ENCODE data around the gene CAMTA1.

Gene CAMTA1

GRCh38 chr1:6822530-6823359 is 37.5 kb downstream of the CAMTA1 start:
- no CpG with 5 or more reads among the region's 10 CpGs for WGBS (ENCODE audit: extremely low coverage, insufficient coverage, insufficient read length)
- Histone ChIP-seq H3K36me3 (ENCODE audit: control insufficient read depth in 1 of 2, insufficient read depth in 2 of 2, low read length in 2 of 2) (peaks cover 0 to under 1% of the 10 kb centered on the region in 2 experiments), H3K4me1 (ENCODE audit: control insufficient read depth in 1 of 2, insufficient read depth in 2 of 2, low read length in 2 of 2) (no peaks in the 10 kb centered on the region), H2BK120ac (ENCODE audit: insufficient read depth, low read length, poor library complexity) (no peak overlapping the region), H3K9ac (ENCODE audit: low read length) (no peak overlapping the region), H3K4me3 (ENCODE audit: low read depth, low read length) (no peak overlapping the region), H3K79me1 (ENCODE audit: low read length) (no peaks in the 10 kb centered on the region), H3K4ac (ENCODE audit: low read depth, low read length) (no peak overlapping the region), H4K12ac (ENCODE audit: low read depth, low read length) (no peak overlapping the region), H3K27me3 (ENCODE audit: insufficient read depth, low read length) (no peaks in the 10 kb centered on the region), H3K79me2 (ENCODE audit: control insufficient read depth, insufficient read depth, low read length, poor library complexity) (no peaks in the 10 kb centered on the region), H4K91ac (ENCODE audit: low read depth, low read length) (no peak overlapping the region), H2AK5ac (ENCODE audit: low read length) (no peak overlapping the region), H2AFZ (ENCODE audit: insufficient read depth, low read length, poor library complexity) (no peak overlapping the region), H3K27ac (ENCODE audit: low read depth, low read length) (no peak overlapping the region), H3K23ac (ENCODE audit: low read length) (no peak overlapping the region), H4K8ac (ENCODE audit: low read depth, low read length) (no peak overlapping the region), H2BK12ac (ENCODE audit: low read length) (no peak overlapping the region), H3K14ac (ENCODE audit: low read length) (no peak overlapping the region), H3K9me3 (ENCODE audit: insufficient read depth, low read depth, low read length) (no peaks in the 10 kb centered on the region), H2BK5ac (ENCODE audit: low read depth, low read length, poor library complexity) (no peak overlapping the region), H3K18ac (ENCODE audit: low read length) (no peak overlapping the region), H3K4me2 (ENCODE audit: low read length) (no peak overlapping the region)
- DNase-seq: no peak

GRCh38 chr1:6823793-6824192 is 38.5 kb downstream of the CAMTA1 start:
- DNase-seq: no peak
- no peak overlapping the region for H4K91ac ChIP-seq (ENCODE audit: low read depth, low read length)
- H3K9ac ChIP-seq (ENCODE audit: low read length): no peak overlapping the region
- H2BK120ac ChIP-seq (ENCODE audit: insufficient read depth, low read length, poor library complexity): no peak overlapping the region
- no peaks in the 10 kb centered on the region for H3K9me3 ChIP-seq (ENCODE audit: insufficient read depth, low read depth, low read length)
- no peak overlapping the region for H3K23ac ChIP-seq (ENCODE audit: low read length)
- H3K14ac ChIP-seq (ENCODE audit: low read length): no peak overlapping the region
- no peak overlapping the region for H3K27ac ChIP-seq (ENCODE audit: low read depth, low read length)
- H2AK5ac ChIP-seq (ENCODE audit: low read length): no peak overlapping the region
- H3K4ac ChIP-seq (ENCODE audit: low read depth, low read length): no peak overlapping the region
- H2AFZ ChIP-seq (ENCODE audit: insufficient read depth, low read length, poor library complexity): no peak overlapping the region
- no peak overlapping the region for H2BK5ac ChIP-seq (ENCODE audit: low read depth, low read length, poor library complexity)
- no peak overlapping the region for H4K8ac ChIP-seq (ENCODE audit: low read depth, low read length)
- H3K79me1 ChIP-seq (ENCODE audit: low read length): no peaks in the 10 kb centered on the region
- no peaks in the 10 kb centered on the region for H3K27me3 ChIP-seq (ENCODE audit: insufficient read depth, low read length)
- no peak overlapping the region for H3K4me2 ChIP-seq (ENCODE audit: low read length)
- no peak overlapping the region for H2BK12ac ChIP-seq (ENCODE audit: low read length)
- no peaks in the 10 kb centered on the region for H3K79me2 ChIP-seq (ENCODE audit: control insufficient read depth, insufficient read depth, low read length, poor library complexity)
- H3K18ac ChIP-seq (ENCODE audit: low read length): no peak overlapping the region
- peaks cover 1 to 2% of the 10 kb centered on the region in 2 experiments for H3K36me3 ChIP-seq (ENCODE audit: control insufficient read depth in 1 of 2, insufficient read depth in 2 of 2, low read length in 2 of 2)
- no peak overlapping the region for H3K4me3 ChIP-seq (ENCODE audit: low read depth, low read length)
- H3K4me1 ChIP-seq (ENCODE audit: control insufficient read depth in 1 of 2, insufficient read depth in 2 of 2, low read length in 2 of 2): no peaks in the 10 kb centered on the region
- no peak overlapping the region for H4K12ac ChIP-seq (ENCODE audit: low read depth, low read length)

- Histone ChIP-seq H2AFZ (ENCODE audit: insufficient read depth, low read length, poor library complexity) (no peak overlapping the region), H3K4me3 (ENCODE audit: low read depth, low read length) (no peak overlapping the region), H3K4me1 (ENCODE audit: control insufficient read depth in 1 of 2, insufficient read depth in 2 of 2, low read length in 2 of 2) (no peaks in the 10 kb centered on the region), H3K27me3 (ENCODE audit: insufficient read depth, low read length) (no peaks in the 10 kb centered on the region), H3K27ac (ENCODE audit: low read depth, low read length) (no peak overlapping the region), H2BK120ac (ENCODE audit: insufficient read depth, low read length, poor library complexity) (no peak overlapping the region), H3K23ac (ENCODE audit: low read length) (no peak overlapping the region), H3K4me2 (ENCODE audit: low read length) (no peak overlapping the region), H2AK5ac (ENCODE audit: low read length) (no peak overlapping the region), H4K8ac (ENCODE audit: low read depth, low read length) (no peak overlapping the region), H3K9ac (ENCODE audit: low read length) (no peak overlapping the region), H3K79me2 (ENCODE audit: control insufficient read depth, insufficient read depth, low read length, poor library complexity) (no peaks in the 10 kb centered on the region), H2BK5ac (ENCODE audit: low read depth, low read length, poor library complexity) (no peak overlapping the region), H4K12ac (ENCODE audit: low read depth, low read length) (no peak overlapping the region), H3K14ac (ENCODE audit: low read length) (no peak overlapping the region), H3K79me1 (ENCODE audit: low read length) (no peaks in the 10 kb centered on the region), H3K4ac (ENCODE audit: low read depth, low read length) (no peak overlapping the region), H4K91ac (ENCODE audit: low read depth, low read length) (no peak overlapping the region), H3K9me3 (ENCODE audit: insufficient read depth, low read depth, low read length) (no peaks in the 10 kb centered on the region), H3K36me3 (ENCODE audit: control insufficient read depth in 1 of 2, insufficient read depth in 2 of 2, low read length in 2 of 2) (peaks cover 1 to 2% of the 10 kb centered on the region in 2 experiments), H3K18ac (ENCODE audit: low read length) (no peak overlapping the region), H2BK12ac (ENCODE audit: low read length) (no peak overlapping the region)
- WGBS (ENCODE audit: extremely low coverage, insufficient coverage, insufficient read length): no CpG with 5 or more reads among the region's 6 CpGs
- DNase-seq: no peak
Observed at GRCh38 chr1:6824665-6825368, 39.6 kb downstream of the CAMTA1 start.

- Histone ChIP-seq H3K27me3 (ENCODE audit: insufficient read depth, low read length) (no peaks in the 10 kb centered on the region), H3K36me3 (ENCODE audit: control insufficient read depth in 1 of 2, insufficient read depth in 2 of 2, low read length in 2 of 2) (peaks cover 1 to 2% of the 10 kb centered on the region in 2 experiments), H2BK120ac (ENCODE audit: insufficient read depth, low read length, poor library complexity) (no peak overlapping the region), H3K27ac (ENCODE audit: low read depth, low read length) (no peak overlapping the region), H4K91ac (ENCODE audit: low read depth, low read length) (no peak overlapping the region), H3K9me3 (ENCODE audit: insufficient read depth, low read depth, low read length) (no peaks in the 10 kb centered on the region), H3K14ac (ENCODE audit: low read length) (no peak overlapping the region), H3K79me1 (ENCODE audit: low read length) (no peaks in the 10 kb centered on the region), H3K18ac (ENCODE audit: low read length) (no peak overlapping the region), H3K9ac (ENCODE audit: low read length) (no peak overlapping the region), H2BK5ac (ENCODE audit: low read depth, low read length, poor library complexity) (no peak overlapping the region), H3K4ac (ENCODE audit: low read depth, low read length) (no peak overlapping the region), H2AFZ (ENCODE audit: insufficient read depth, low read length, poor library complexity) (no peak overlapping the region), H2AK5ac (ENCODE audit: low read length) (no peak overlapping the region), H4K12ac (ENCODE audit: low read depth, low read length) (no peak overlapping the region), H2BK12ac (ENCODE audit: low read length) (no peak overlapping the region), H4K8ac (ENCODE audit: low read depth, low read length) (no peak overlapping the region), H3K79me2 (ENCODE audit: control insufficient read depth, insufficient read depth, low read length, poor library complexity) (no peaks in the 10 kb centered on the region), H3K23ac (ENCODE audit: low read length) (no peak overlapping the region), H3K4me3 (ENCODE audit: low read depth, low read length) (no peak overlapping the region), H3K4me2 (ENCODE audit: low read length) (no peak overlapping the region), H3K4me1 (ENCODE audit: control insufficient read depth in 1 of 2, insufficient read depth in 2 of 2, low read length in 2 of 2) (no peaks in the 10 kb centered on the region)
- no peak for DNase-seq
- WGBS (ENCODE audit: extremely low coverage, insufficient coverage, insufficient read length): no CpG with 5 or more reads among the region's 4 CpGs
Observed at GRCh38 chr1:6825828-6826227, 40.6 kb downstream of the CAMTA1 start.
